ENCODE results near the gene SLC29A3.

- TF ChIP-seq EGR1 (IDR thresholded peaks at IDR 0.05) = no peak
- TF ChIP-seq NFIC (IDR thresholded peaks at IDR 0.05) = no peak
- TF ChIP-seq TEAD4 (IDR thresholded peaks at IDR 0.05) = no peak
- TF ChIP-seq USF1 (IDR thresholded peaks at IDR 0.05) = no peak
- no peak for TF ChIP-seq CREB1 (IDR thresholded peaks at IDR 0.05; ENCODE audit: low read depth)
- TF ChIP-seq TCF12 (IDR thresholded peaks at IDR 0.05; ENCODE audit: low read depth) = no peak
- no peak for TF ChIP-seq MAX (IDR thresholded peaks at IDR 0.05)
- no peak for TF ChIP-seq EP300 (IDR thresholded peaks at IDR 0.05; ENCODE audit: borderline replicate concordance)
- TF ChIP-seq CEBPB (IDR thresholded peaks at IDR 0.05) = no peak
- no peak for TF ChIP-seq RAD21 (IDR thresholded peaks at IDR 0.05; ENCODE audit: low read depth)
- no peak for TF ChIP-seq TAF1 (IDR thresholded peaks at IDR 0.05; ENCODE audit: low read depth)
- no peak for TF ChIP-seq YY1 (IDR thresholded peaks at IDR 0.05; ENCODE audit: low read depth)
- no peak for TF ChIP-seq REST (IDR thresholded peaks at IDR 0.05; ENCODE audit: low read depth)
Observed at GRCh38 chr10:71269301-71270288, 49.5 kb upstream of the SLC29A3 start.

All from Ishikawa (cell line).